Panc1 (cell line): Measurements from ENCODE around the gene KRT86. TPM values are rescaled to one million over a fixed set of nuclear protein-coding genes. Genes with fewer than 3 reads are reported as not detected.
A peak's percentile ranks its signal among the peaks of the same experiment; 100 is the strongest.

Experiments
- ATAC-seq: fragments of 200-7000 bp; cut with Tn5 transposase; 2 replicates; pipeline ENCODE4 v1.9.1; 2020; ENCODE audit warnings: mild to moderate bottlenecking, moderate library complexity
- BruUV-seq: library from RNA; stranded (reverse); fragments of 400-500 nt; replicated peaks from 2 replicates; lab custom pipeline; 2021; lab: Mats Ljungman, UMichigan
- CTCF ChIA-PET: fragments of 300-600 bp; sonication (Branson Sonifier 250); formaldehyde crosslinking; loops from one replicate; lab custom pipeline; 2022; ENCODE audit warnings: antibody characterized with exemption; lab: Charles Lee
- POLR2A ChIA-PET: fragments of 300-600 bp; sonication (Branson Sonifier 250); formaldehyde crosslinking; loops from one replicate; lab custom pipeline; 2022; ENCODE audit warnings: antibody characterized with exemption; lab: Charles Lee
- DNase-seq: peaks from one replicate; pipeline ENCODE4 v3.0.0-alpha.2; 2010; ENCODE audit warnings: low read depth, low spot score
- H3K27ac ChIP-seq: 2 replicates; pipeline ENCODE4 v1.5.1; 2011; ENCODE audit warnings: mild to moderate bottlenecking, low read length, inconsistent platforms
- H3K27me3 ChIP-seq: fragments of 200-500 bp; sonication (Bioruptor generic); 2 replicates; pipeline ENCODE4 v1.6.0; 2014; ENCODE audit warnings: low read length, inconsistent platforms; ENCODE audit not compliant: control insufficient read depth, insufficient read depth
- H3K36me3 ChIP-seq: fragments of 200-500 bp; sonication (Bioruptor generic); 2 replicates; pipeline ENCODE4 v1.5.1; 2014; ENCODE audit warnings: inconsistent platforms, mild to moderate bottlenecking, low read length, moderate library complexity; ENCODE audit not compliant: control insufficient read depth, insufficient read depth
- H3K4me1 ChIP-seq: 2 replicates; pipeline ENCODE4 v1.5.1; 2011; ENCODE audit warnings: inconsistent platforms, mild to moderate bottlenecking, low read length, moderate library complexity; ENCODE audit not compliant: control insufficient read depth, insufficient read depth
- H3K4me3 ChIP-seq, 2 experiments: 2 replicates each; pipeline ENCODE4 v1.5.1; 2011 to 2012; ENCODE audit warnings: low read depth in 2 of 2, low read length in 2 of 2, mild to moderate bottlenecking in 2 of 2, inconsistent platforms in 1 of 2, moderate library complexity in 1 of 2
- H3K9me3 ChIP-seq: fragments of 200-500 bp; sonication (Bioruptor generic); 2 replicates; pipeline ENCODE4 v1.5.1; 2014; ENCODE audit warnings: low read depth, mild to moderate bottlenecking, inconsistent platforms, low read length, moderate library complexity; ENCODE audit not compliant: control insufficient read depth, insufficient read depth
- POLR2AphosphoS5 ChIP-seq: IDR thresholded peaks from 2 replicates; pipeline ENCODE4 v1.6.1; 2012; ENCODE audit warnings: mild to moderate bottlenecking, low read depth, low read length, moderate library complexity
- SIN3A ChIP-seq: IDR thresholded peaks from 2 replicates; pipeline ENCODE4 v1.6.1; 2012; ENCODE audit warnings: low read depth, mild to moderate bottlenecking, low read length, moderate library complexity, borderline replicate concordance; ENCODE audit not compliant: insufficient read depth
- TCF7L2 ChIP-seq: IDR thresholded peaks from 2 replicates; pipeline ENCODE4 v1.6.1; 2011; ENCODE audit warnings: mild to moderate bottlenecking, low read depth, low read length, inconsistent platforms
- in situ Hi-C: cut with HindIII; loops from 2 replicates; pipeline ENCODE4 v1.10.0; 2016; ENCODE audit warnings: low sequenced_read_pairs, low pct_unique_long_range_greater_than_20kb
- intact Hi-C: fragments of 100-400 bp; cut with micrococcal nuclease; formaldehyde crosslinking; loops from one replicate; pipeline ENCODE4 v1.10.0; 2022; ENCODE audit not compliant: unreplicated experiment
- total RNA-seq: library from RNA; stranded (reverse); gene quantifications from one replicate; pipeline ENCODE4 v1.2.1, GENCODE V29; 2021; ENCODE audit not compliant: unreplicated experiment
- TF ChIP-seq, protein P1 (sequence below): fragments of 450-650 bp; IDR thresholded peaks from 2 replicates; pipeline ENCODE4 v1.5.1; 2017; ENCODE audit warnings: mild to moderate bottlenecking
- TF ChIP-seq, protein P2 (sequence below), 2 experiments: IDR thresholded peaks; 2 replicates each; pipeline ENCODE4 v1.6.1; 2011 to 2012; ENCODE audit warnings: low read depth in 2 of 2, control low read depth in 1 of 2, low read length in 1 of 2, mild to moderate bottlenecking in 1 of 2, moderate library complexity in 1 of 2; ENCODE audit not compliant: insufficient read depth in 1 of 2

Gene KRT86
- total RNA-seq, 1 experiment from 2014 or later, result 1.1 TPM

DNA sequence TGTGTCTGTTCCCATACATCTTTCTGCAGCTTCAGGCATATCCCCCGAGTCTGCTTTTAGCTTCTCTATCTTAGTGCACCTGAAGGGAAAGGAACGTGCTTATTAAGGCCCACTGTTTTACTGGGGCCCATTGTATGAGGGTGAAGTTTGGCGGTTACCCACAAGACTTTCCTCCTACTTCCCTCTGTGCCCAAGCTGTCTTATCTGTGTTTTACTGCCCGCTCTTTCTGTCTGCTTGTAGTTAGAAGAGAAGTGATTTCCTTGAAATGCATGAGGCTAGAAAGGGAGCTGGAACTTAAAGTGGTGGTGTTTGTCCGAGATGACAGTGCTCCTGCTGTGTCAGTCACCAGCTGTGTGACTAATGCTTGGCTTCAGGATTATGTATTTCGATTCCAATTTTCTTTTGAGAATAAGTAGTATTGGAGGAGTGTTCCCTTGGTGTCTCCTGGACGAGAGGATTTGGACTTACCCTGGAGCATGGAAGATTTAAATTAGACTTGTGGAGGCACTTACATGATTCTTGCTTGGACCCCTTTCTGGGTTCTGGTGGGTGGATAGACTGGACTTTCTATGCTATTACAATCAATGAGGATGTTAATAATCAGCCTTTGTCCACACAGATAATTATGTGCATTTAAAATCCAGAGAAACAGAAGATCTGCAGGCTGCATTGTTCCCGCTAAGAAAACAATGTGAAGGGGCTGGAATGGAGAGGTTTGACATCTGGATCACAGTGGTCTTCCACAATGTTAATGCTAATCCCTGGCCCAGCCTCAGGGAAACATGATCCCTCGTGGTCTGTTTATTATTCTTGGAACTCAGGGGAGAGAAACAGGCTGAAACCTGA lies 13.9 kb upstream of the KRT86 start:
- ChIA-PET POLR2A (no interaction called here), CTCF (no interaction called here)
- Histone ChIP-seq H3K36me3 (no peaks in the 10 kb centered on the region), H3K27me3 (no peaks in the 10 kb centered on the region), H3K4me3 (no peak overlapping the region), H3K4me1 (no peaks in the 10 kb centered on the region), H3K27ac (peak overlapping the region; percentile 48), H3K9me3 (no peaks in the 10 kb centered on the region)
- TF ChIP-seq, protein P1, sequence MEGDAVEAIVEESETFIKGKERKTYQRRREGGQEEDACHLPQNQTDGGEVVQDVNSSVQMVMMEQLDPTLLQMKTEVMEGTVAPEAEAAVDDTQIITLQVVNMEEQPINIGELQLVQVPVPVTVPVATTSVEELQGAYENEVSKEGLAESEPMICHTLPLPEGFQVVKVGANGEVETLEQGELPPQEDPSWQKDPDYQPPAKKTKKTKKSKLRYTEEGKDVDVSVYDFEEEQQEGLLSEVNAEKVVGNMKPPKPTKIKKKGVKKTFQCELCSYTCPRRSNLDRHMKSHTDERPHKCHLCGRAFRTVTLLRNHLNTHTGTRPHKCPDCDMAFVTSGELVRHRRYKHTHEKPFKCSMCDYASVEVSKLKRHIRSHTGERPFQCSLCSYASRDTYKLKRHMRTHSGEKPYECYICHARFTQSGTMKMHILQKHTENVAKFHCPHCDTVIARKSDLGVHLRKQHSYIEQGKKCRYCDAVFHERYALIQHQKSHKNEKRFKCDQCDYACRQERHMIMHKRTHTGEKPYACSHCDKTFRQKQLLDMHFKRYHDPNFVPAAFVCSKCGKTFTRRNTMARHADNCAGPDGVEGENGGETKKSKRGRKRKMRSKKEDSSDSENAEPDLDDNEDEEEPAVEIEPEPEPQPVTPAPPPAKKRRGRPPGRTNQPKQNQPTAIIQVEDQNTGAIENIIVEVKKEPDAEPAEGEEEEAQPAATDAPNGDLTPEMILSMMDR, result no peak
- TF ChIP-seq TCF7L2 (no peak), POLR2AphosphoS5 (no peak), SIN3A (no peak)
- TF ChIP-seq, protein P2, sequence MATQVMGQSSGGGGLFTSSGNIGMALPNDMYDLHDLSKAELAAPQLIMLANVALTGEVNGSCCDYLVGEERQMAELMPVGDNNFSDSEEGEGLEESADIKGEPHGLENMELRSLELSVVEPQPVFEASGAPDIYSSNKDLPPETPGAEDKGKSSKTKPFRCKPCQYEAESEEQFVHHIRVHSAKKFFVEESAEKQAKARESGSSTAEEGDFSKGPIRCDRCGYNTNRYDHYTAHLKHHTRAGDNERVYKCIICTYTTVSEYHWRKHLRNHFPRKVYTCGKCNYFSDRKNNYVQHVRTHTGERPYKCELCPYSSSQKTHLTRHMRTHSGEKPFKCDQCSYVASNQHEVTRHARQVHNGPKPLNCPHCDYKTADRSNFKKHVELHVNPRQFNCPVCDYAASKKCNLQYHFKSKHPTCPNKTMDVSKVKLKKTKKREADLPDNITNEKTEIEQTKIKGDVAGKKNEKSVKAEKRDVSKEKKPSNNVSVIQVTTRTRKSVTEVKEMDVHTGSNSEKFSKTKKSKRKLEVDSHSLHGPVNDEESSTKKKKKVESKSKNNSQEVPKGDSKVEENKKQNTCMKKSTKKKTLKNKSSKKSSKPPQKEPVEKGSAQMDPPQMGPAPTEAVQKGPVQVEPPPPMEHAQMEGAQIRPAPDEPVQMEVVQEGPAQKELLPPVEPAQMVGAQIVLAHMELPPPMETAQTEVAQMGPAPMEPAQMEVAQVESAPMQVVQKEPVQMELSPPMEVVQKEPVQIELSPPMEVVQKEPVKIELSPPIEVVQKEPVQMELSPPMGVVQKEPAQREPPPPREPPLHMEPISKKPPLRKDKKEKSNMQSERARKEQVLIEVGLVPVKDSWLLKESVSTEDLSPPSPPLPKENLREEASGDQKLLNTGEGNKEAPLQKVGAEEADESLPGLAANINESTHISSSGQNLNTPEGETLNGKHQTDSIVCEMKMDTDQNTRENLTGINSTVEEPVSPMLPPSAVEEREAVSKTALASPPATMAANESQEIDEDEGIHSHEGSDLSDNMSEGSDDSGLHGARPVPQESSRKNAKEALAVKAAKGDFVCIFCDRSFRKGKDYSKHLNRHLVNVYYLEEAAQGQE (IDR thresholded peaks at IDR 0.05; ENCODE audit: insufficient read depth in 1 of 2, low read depth in 2 of 2, low read length in 1 of 2), result no peak
- intact Hi-C loops (no loop called here), in situ Hi-C loops (no loop called here)
- no TSS peak for BruUV-seq
- no peak for DNase-seq
- no peak for ATAC-seq

DNA sequence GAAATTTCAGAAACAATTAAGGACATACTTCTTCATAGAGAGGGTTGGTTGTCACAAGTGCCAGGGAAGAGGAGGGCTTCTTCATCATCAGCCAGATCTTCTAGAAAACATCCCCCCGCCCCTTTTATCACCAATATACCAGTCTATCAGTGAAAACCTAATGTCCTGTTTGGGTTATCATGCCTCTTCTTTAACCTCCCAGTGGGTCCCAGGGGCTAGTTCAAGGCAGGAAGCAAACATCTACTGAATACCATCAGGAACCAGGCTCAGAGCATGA lies 13.3 kb upstream of the KRT86 start:
- in situ Hi-C loops, result no loop called here
- H3K4me1 ChIP-seq, result no peaks in the 10 kb centered on the region
- DNase-seq (no peak), ATAC-seq (no peak)
- H3K36me3 ChIP-seq, result no peaks in the 10 kb centered on the region
- intact Hi-C loops, result no loop called here
- ChIA-PET POLR2A (no interaction called here), CTCF (no interaction called here)
- peak overlapping the region; percentile 48; the same call in 1 of the 2 replicates for H3K27ac ChIP-seq
- no peaks in the 10 kb centered on the region for H3K9me3 ChIP-seq
- BruUV-seq, result no TSS peak
- TF ChIP-seq SIN3A, result no peak
- TF ChIP-seq POLR2AphosphoS5, result no peak
- TF ChIP-seq, protein P1, result no peak
- TF ChIP-seq TCF7L2, result no peak
- TF ChIP-seq, protein P2 (IDR thresholded peaks at IDR 0.05; ENCODE audit: insufficient read depth in 1 of 2, low read depth in 2 of 2, low read length in 1 of 2), result no peak
- H3K4me3 ChIP-seq, result no peak overlapping the region
- H3K27me3 ChIP-seq, result no peaks in the 10 kb centered on the region
